Measurements from ENCODE around the gene PLEKHA7.

Gene PLEKHA7

GRCh38 chr11:16784097-16784496, 230.1 kb downstream of the PLEKHA7 start:
- DNase-seq = no peak

- DNase-seq = no peak
These were observed 230.9 kb downstream of the PLEKHA7 start for GRCh38 chr11:16783321-16783801.

GRCh38 chr11:16781936-16782919, 232.0 kb downstream of the PLEKHA7 start:
- DNase-seq = no peak

- no peak for DNase-seq
These were observed 233.3 kb downstream of the PLEKHA7 start for GRCh38 chr11:16780698-16781550.

- no peak for DNase-seq
These were observed 234.1 kb downstream of the PLEKHA7 start for GRCh38 chr11:16780146-16780545.

GRCh38 chr11:16779436-16779835, 234.8 kb downstream of the PLEKHA7 start:
- peak; percentile 22 to 42 for DNase-seq

- no peak for DNase-seq
These were observed 235.3 kb downstream of the PLEKHA7 start for GRCh38 chr11:16778876-16779275.

GRCh38 chr11:16778286-16778685, 235.9 kb downstream of the PLEKHA7 start:
- no peak for DNase-seq

GRCh38 chr11:16777613-16777975, 236.6 kb downstream of the PLEKHA7 start:
- DNase-seq = no peak

- no peak for DNase-seq
These were observed 237.3 kb downstream of the PLEKHA7 start for GRCh38 chr11:16776711-16777612.

- DNase-seq = no peak
These were observed 238.5 kb downstream of the PLEKHA7 start for GRCh38 chr11:16775614-16776283.

- DNase-seq = no peak
These were observed 239.1 kb downstream of the PLEKHA7 start for GRCh38 chr11:16774936-16775613.

- no peak for DNase-seq
These were observed 240.0 kb downstream of the PLEKHA7 start for GRCh38 chr11:16773981-16774935.

- no peak for DNase-seq
These were observed 242.1 kb downstream of the PLEKHA7 start for GRCh38 chr11:16772141-16772512.

- no peak for DNase-seq
These were observed 242.7 kb downstream of the PLEKHA7 start for GRCh38 chr11:16771350-16772140.

GRCh38 chr11:16770016-16770415, 244.2 kb downstream of the PLEKHA7 start:
- DNase-seq = no peak

GRCh38 chr11:16769386-16769785, 244.8 kb downstream of the PLEKHA7 start:
- DNase-seq = no peak

- DNase-seq = no peak
These were observed 246.3 kb downstream of the PLEKHA7 start for GRCh38 chr11:16767957-16768356.

GRCh38 chr11:16767137-16767536, 247.1 kb downstream of the PLEKHA7 start:
- DNase-seq = no peak
